HepG2 (cell line): ENCODE data around the gene SLC29A2. TPM values are rescaled to one million over a fixed set of nuclear protein-coding genes. Genes with fewer than 3 reads are reported as not detected.

ENCODE experiments used
- ARID3A ChIP-seq: IDR thresholded peaks from 2 replicates; pipeline ENCODE4 v1.6.1; 2012; ENCODE audit warnings: low read depth, low read length, improper control_type of control experiment
- CTCF ChIP-seq: sonication (generic); formaldehyde crosslinking; IDR thresholded peaks from 2 replicates; pipeline ENCODE4 v1.5.0; 2020; ENCODE audit warnings: mild to moderate bottlenecking, missing genetic modification reagents, moderate library complexity
- FIP1L1 ChIP-seq: fragments of 200-400 bp; formaldehyde crosslinking; IDR thresholded peaks from 2 replicates; pipeline ENCODE4 v1.6.1; 2018; ENCODE audit warnings: low read depth, mild to moderate bottlenecking, low read length, moderate library complexity, borderline replicate concordance; ENCODE audit not compliant: insufficient read depth
- FOXJ3 ChIP-seq: sonication (generic); formaldehyde crosslinking; IDR thresholded peaks from 2 replicates; pipeline ENCODE4 v1.4.0; 2020; ENCODE audit warnings: missing genetic modification reagents, mild to moderate bottlenecking, borderline replicate concordance
- HMG20B ChIP-seq: conservative IDR thresholded peaks from 2 replicates; pipeline ENCODE4 v1.6.1; 2016; ENCODE audit warnings: missing genetic modification reagents, missing compliant biosample characterization
- IRF1 ChIP-seq: sonication (generic); formaldehyde crosslinking; IDR thresholded peaks from 2 replicates; pipeline ENCODE4 v1.4.0; 2020; ENCODE audit warnings: low read depth, mild to moderate bottlenecking, missing genetic modification reagents
- MBNL3 ChIP-seq: fragments of 250-450 bp; sonication (Bioruptor Pico); conservative IDR thresholded peaks from 2 replicates; pipeline ENCODE4 v1.8.0; 2022; ENCODE audit warnings: mild to moderate bottlenecking, inconsistent platforms
- MLXIP ChIP-seq: sonication (generic); formaldehyde crosslinking; IDR thresholded peaks from 2 replicates; pipeline ENCODE4 v1.9.0; 2021; ENCODE audit warnings: missing genetic modification reagents, borderline replicate concordance
- MYC ChIP-seq: sonication (generic); formaldehyde crosslinking; IDR thresholded peaks from 2 replicates; pipeline ENCODE4 v1.9.0; 2021; ENCODE audit warnings: missing genetic modification reagents, borderline replicate concordance
- NR2F6 ChIP-seq, 2 experiments: IDR thresholded peaks; 2 replicates each; pipeline ENCODE4 v1.6.1; 2016; ENCODE audit warnings: antibody characterized with exemption in 1 of 2, mild to moderate bottlenecking in 1 of 2
- RBM22 ChIP-seq: fragments of 200-400 bp; formaldehyde crosslinking; optimal IDR thresholded peaks from 2 replicates; pipeline ENCODE3; 2017; ENCODE audit warnings: mild to moderate bottlenecking, low read length, moderate library complexity
- RBM39 ChIP-seq: fragments of 200-400 bp; formaldehyde crosslinking; IDR thresholded peaks from one replicate; pipeline ENCODE4 v1.6.1; 2018; ENCODE audit warnings: antibody characterized with exemption, mild to moderate bottlenecking, low read depth, low read length; ENCODE audit not compliant: poor library complexity, severe bottlenecking
- SP4 ChIP-seq: sonication (generic); formaldehyde crosslinking; IDR thresholded peaks from 2 replicates; pipeline ENCODE4 v1.8.1; 2023; ENCODE audit warnings: mild to moderate bottlenecking, missing genetic modification reagents
- STAT5B ChIP-seq: sonication (generic); formaldehyde crosslinking; IDR thresholded peaks from 2 replicates; pipeline ENCODE4 v1.4.0; 2020; ENCODE audit warnings: missing genetic modification reagents
- TAF1 ChIP-seq: sonication (generic); formaldehyde crosslinking; IDR thresholded peaks from 2 replicates; pipeline ENCODE4 v1.4.0; 2020; ENCODE audit warnings: missing genetic modification reagents
- ZFP36L1 ChIP-seq: sonication (generic); formaldehyde crosslinking; IDR thresholded peaks from 2 replicates; pipeline ENCODE4 v1.8.0; 2022; ENCODE audit warnings: mild to moderate bottlenecking, missing genetic modification reagents, moderate library complexity
- ZNF563 ChIP-seq: sonication (generic); formaldehyde crosslinking; IDR thresholded peaks from 2 replicates; pipeline ENCODE4 v1.8.0; 2022; ENCODE audit warnings: mild to moderate bottlenecking, moderate library complexity, missing genetic modification reagents
- ZNF614 ChIP-seq: IDR thresholded peaks from 2 replicates; pipeline ENCODE4 v1.6.1; 2018; ENCODE audit warnings: missing biosample characterization, missing genetic modification reagents, inconsistent platforms, borderline replicate concordance
- ZNF670 ChIP-seq: sonication (generic); formaldehyde crosslinking; IDR thresholded peaks from 2 replicates; pipeline ENCODE4 v1.8.0; 2022; ENCODE audit warnings: mild to moderate bottlenecking, missing genetic modification reagents, borderline replicate concordance
- polyA plus RNA-seq, 8 experiments: library from polyadenylated mRNA; depleted of rRNA in 3 of 8; stranded (reverse) in 7 of 8; unstranded in 1 of 8; fragments of >200 nt; fragmentation: Illumina TruSeq in 4 of 8; extraction: Trizol in 4 of 8; gene quantifications; 2 replicates each; pipeline versions ENCODE4 v1.2.1 to v1.2.3, GENCODE V29; 2011 to 2016; ENCODE audit warnings: low read depth in 4 of 8, missing spikeins in 1 of 8, mixed read lengths in 1 of 8; ENCODE audit not compliant: insufficient read depth in 1 of 8
- total RNA-seq, 5 experiments: library from RNA; depleted of rRNA; stranded (reverse); fragments of >200 nt; fragmentation: Illumina TruSeq; extraction: Trizol; gene quantifications; 2 replicates each; pipeline ENCODE4 v1.2.3, GENCODE V29; 2016; ENCODE audit warnings: low read depth in 1 of 5

The SLC29A2 gene
- total and polyA plus RNA-seq, 2 of the 13 experiments (the other 11 are each of a cell fraction or from before 2014, with no cell fraction given), result 0.63 to 0.66 TPM

- TF ChIP-seq TAF1 (CRISPR knock-in tag) (no peak), RBM22 (peak; percentile 23), FOXJ3 (no peak), STAT5B (CRISPR knock-in tag) (no peak), ZNF614 (no peak), SP4 (CRISPR knock-in tag) (no peak), RBM39 (no peak), ZNF670 (CRISPR knock-in tag) (no peak), ZFP36L1 (no peak), ZNF563 (CRISPR knock-in tag) (no peak), HMG20B (CRISPR knock-in tag) (no peak), MBNL3 (CRISPR knock-in tag) (no peak), CTCF (CRISPR knock-in tag) (no peak), IRF1 (CRISPR knock-in tag) (no peak), NR2F6 (IDR thresholded peaks at IDR 0.05) (peak; percentile 60), NR2F6 (CRISPR knock-in tag; IDR thresholded peaks at IDR 0.05) (0 out of 2 replicates have a peak, but pooled peaks have one; percentile 18), MYC (CRISPR knock-in tag) (no peak), FIP1L1 (no peak), ARID3A (no peak), MLXIP (CRISPR knock-in tag) (no peak)
Measured at GRCh38 chr11:66365711-66366619, 5.6 kb downstream of the SLC29A2 start (continued).
